HL-60 (cell line): Measurements from ENCODE around the gene TMEM184A.

Experiments used
- GABPA ChIP-seq: IDR thresholded peaks from 2 replicates; pipeline ENCODE4 v1.6.1; 2012; ENCODE audit warnings: low read depth
- POLR2AphosphoS5 ChIP-seq: IDR thresholded peaks from 2 replicates; pipeline ENCODE4 v1.6.1; 2012; ENCODE audit warnings: low read depth
- TF ChIP-seq, protein P1 (sequence below): IDR thresholded peaks from one replicate; pipeline ENCODE4 v1.5.1; 2011; ENCODE audit warnings: low read length, control low read depth, inconsistent platforms; ENCODE audit not compliant: insufficient read depth

DNA sequence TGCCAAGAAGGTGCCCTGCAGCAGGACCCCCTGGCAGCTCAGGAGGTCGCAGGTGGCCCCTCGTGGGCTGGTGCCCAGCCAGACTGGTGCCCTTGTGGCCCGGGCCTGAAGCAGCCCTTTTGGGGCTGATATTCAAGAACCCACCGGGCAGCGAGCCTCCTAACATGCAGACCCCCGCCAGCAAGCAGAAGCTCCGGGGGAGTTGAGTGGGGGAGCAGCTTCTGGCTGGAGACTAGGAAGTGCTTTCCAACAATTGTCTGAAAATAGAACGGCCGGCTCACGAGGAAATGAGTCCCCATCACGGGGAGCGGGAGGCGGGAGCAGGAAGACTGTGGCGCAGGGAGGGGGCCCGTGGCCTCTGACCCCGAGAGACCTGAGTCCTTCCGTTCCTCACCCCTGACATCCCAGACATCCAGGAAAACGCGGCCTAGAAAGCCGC, 42.3 kb downstream of the TMEM184A start:
- TF ChIP-seq POLR2AphosphoS5 = no peak
- TF ChIP-seq, protein P1, sequence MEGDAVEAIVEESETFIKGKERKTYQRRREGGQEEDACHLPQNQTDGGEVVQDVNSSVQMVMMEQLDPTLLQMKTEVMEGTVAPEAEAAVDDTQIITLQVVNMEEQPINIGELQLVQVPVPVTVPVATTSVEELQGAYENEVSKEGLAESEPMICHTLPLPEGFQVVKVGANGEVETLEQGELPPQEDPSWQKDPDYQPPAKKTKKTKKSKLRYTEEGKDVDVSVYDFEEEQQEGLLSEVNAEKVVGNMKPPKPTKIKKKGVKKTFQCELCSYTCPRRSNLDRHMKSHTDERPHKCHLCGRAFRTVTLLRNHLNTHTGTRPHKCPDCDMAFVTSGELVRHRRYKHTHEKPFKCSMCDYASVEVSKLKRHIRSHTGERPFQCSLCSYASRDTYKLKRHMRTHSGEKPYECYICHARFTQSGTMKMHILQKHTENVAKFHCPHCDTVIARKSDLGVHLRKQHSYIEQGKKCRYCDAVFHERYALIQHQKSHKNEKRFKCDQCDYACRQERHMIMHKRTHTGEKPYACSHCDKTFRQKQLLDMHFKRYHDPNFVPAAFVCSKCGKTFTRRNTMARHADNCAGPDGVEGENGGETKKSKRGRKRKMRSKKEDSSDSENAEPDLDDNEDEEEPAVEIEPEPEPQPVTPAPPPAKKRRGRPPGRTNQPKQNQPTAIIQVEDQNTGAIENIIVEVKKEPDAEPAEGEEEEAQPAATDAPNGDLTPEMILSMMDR = no peak
- TF ChIP-seq GABPA = no peak
